Effector memory CD8-positive, alpha-beta T cell (primary cell): ENCODE data around the gene IMPG1.

Source experiments
- ATAC-seq: fragments of 150-1000 bp; cut with Tn5 transposase; replicated peaks from 2 replicates; pipeline ENCODE4 v1.10.0; 2021; ENCODE audit warnings: mild to moderate bottlenecking, moderate library complexity
- DNase-seq, 3 experiments: peaks; one replicate each; pipeline ENCODE4 v3.0.0; 2021
- H3K27ac Mint-ChIP-seq, 2 donors: one replicate each; pipeline ENCODE4 v1.8.0; 2022; ENCODE audit warnings: mild to moderate bottlenecking in 2 of 2, mixed read lengths in 2 of 2, moderate library complexity in 2 of 2
- H3K27me3 Mint-ChIP-seq, 2 donors: one replicate each; pipeline ENCODE4 v1.8.0; 2022; ENCODE audit warnings: mixed read lengths in 2 of 2
- H3K36me3 Mint-ChIP-seq: one replicate; pipeline ENCODE4 v1.8.0; 2022; ENCODE audit warnings: mild to moderate bottlenecking, moderate library complexity, mixed read lengths; ENCODE audit not compliant: insufficient read depth
- H3K4me1 Mint-ChIP-seq, 2 donors: one replicate each; pipeline ENCODE4 v1.8.0; 2022; ENCODE audit warnings: low read depth in 2 of 2, mixed read lengths in 2 of 2
- H3K4me3 Mint-ChIP-seq, 2 donors: one replicate each; pipeline ENCODE4 v1.8.0; 2022; ENCODE audit warnings: mild to moderate bottlenecking in 2 of 2, mixed read lengths in 2 of 2, moderate library complexity in 2 of 2
- H3K9me3 Mint-ChIP-seq, 2 donors: one replicate each; pipeline ENCODE4 v1.8.0; 2022; ENCODE audit warnings: mixed read lengths in 2 of 2
- total RNA-seq, 9 experiments: gene quantifications; one replicate each; lab custom pipeline; 2026; lab: John Stamatoyannopoulos, UW

The IMPG1 gene
- total RNA-seq, result 0 reads per million in 9 experiments

GRCh38 chr6:76072562-76072961 is at the start of gene IMPG1:
IMPG1 (minus strand) TSS chr6:76072662; CDS start chr6:76072488, 174 bp downstream.
- no peaks in the 10 kb centered on the region for H3K4me1 Mint-ChIP-seq
- no peak within 1 kb of the TSS for H3K27ac Mint-ChIP-seq
- H3K36me3 Mint-ChIP-seq, result no peaks in the 10 kb centered on the region
- DNase-seq, result no peak
- H3K9me3 Mint-ChIP-seq, result peaks cover 3% of the 10 kb centered on the region in 2 donors
- H3K4me3 Mint-ChIP-seq, result no peak within 1 kb of the TSS
- ATAC-seq, result no peak
- no peaks in the 10 kb centered on the region for H3K27me3 Mint-ChIP-seq

GRCh38 chr6:76120302-76120701 is 47.8 kb upstream of the IMPG1 start:
- Mint-ChIP-seq H3K36me3 (no peaks in the 10 kb centered on the region), H3K4me1 (no peaks in the 10 kb centered on the region), H3K27me3 (no peaks in the 10 kb centered on the region), H3K4me3 (no peak overlapping the region), H3K9me3 (peaks cover 8 to 10% of the 10 kb centered on the region in 2 donors), H3K27ac (no peak overlapping the region)
- ATAC-seq, result no peak
- DNase-seq, result no peak

- Mint-ChIP-seq H3K4me3 (no peak overlapping the region), H3K27ac (no peak overlapping the region), H3K9me3 (peaks cover 3 to 7% of the 10 kb centered on the region in 2 donors), H3K27me3 (no peaks in the 10 kb centered on the region), H3K4me1 (no peaks in the 10 kb centered on the region), H3K36me3 (no peaks in the 10 kb centered on the region)
- DNase-seq (no peak), ATAC-seq (no peak)
These were observed 819 bp upstream of the IMPG1 start for GRCh38 chr6:76073281-76073680.

GRCh38 chr6:76057469-76057868 is 15.0 kb downstream of the IMPG1 start:
- DNase-seq (no peak), ATAC-seq (no peak)
- H3K4me1 Mint-ChIP-seq, result no peaks in the 10 kb centered on the region
- H3K9me3 Mint-ChIP-seq, result no peaks in the 10 kb centered on the region
- no peaks in the 10 kb centered on the region for H3K27me3 Mint-ChIP-seq
- no peak overlapping the region for H3K4me3 Mint-ChIP-seq
- no peak overlapping the region for H3K27ac Mint-ChIP-seq
- no peaks in the 10 kb centered on the region for H3K36me3 Mint-ChIP-seq

GRCh38 chr6:76052314-76052713 is 20.1 kb downstream of the IMPG1 start:
- no peaks in the 10 kb centered on the region for H3K36me3 Mint-ChIP-seq
- ATAC-seq (no peak), DNase-seq (no peak)
- no peak overlapping the region for H3K27ac Mint-ChIP-seq
- peaks cover 0 to 5% of the 10 kb centered on the region in 2 donors for H3K9me3 Mint-ChIP-seq
- H3K27me3 Mint-ChIP-seq, result no peaks in the 10 kb centered on the region
- no peak overlapping the region for H3K4me3 Mint-ChIP-seq
- H3K4me1 Mint-ChIP-seq, result no peaks in the 10 kb centered on the region

- Mint-ChIP-seq H3K4me1 (no peaks in the 10 kb centered on the region), H3K9me3 (peaks cover 0 to 5% of the 10 kb centered on the region in 2 donors), H3K4me3 (no peak overlapping the region), H3K27ac (no peak overlapping the region), H3K36me3 (peaks cover 3% of the 10 kb centered on the region), H3K27me3 (no peaks in the 10 kb centered on the region)
- no peak for DNase-seq
- no peak for ATAC-seq
These were observed 28.8 kb downstream of the IMPG1 start for GRCh38 chr6:76043690-76044089.

- Mint-ChIP-seq H3K36me3 (no peaks in the 10 kb centered on the region), H3K4me1 (no peaks in the 10 kb centered on the region), H3K4me3 (no peak overlapping the region), H3K9me3 (peaks cover 0 to 5% of the 10 kb centered on the region in 2 donors), H3K27ac (no peak overlapping the region), H3K27me3 (no peaks in the 10 kb centered on the region)
- ATAC-seq, result no peak
- no peak for DNase-seq
These were observed 36.7 kb downstream of the IMPG1 start for GRCh38 chr6:76035713-76036112.

GRCh38 chr6:76026101-76026500 is 46.4 kb downstream of the IMPG1 start:
- ATAC-seq, result no peak
- DNase-seq, result no peak
- Mint-ChIP-seq H3K36me3 (no peaks in the 10 kb centered on the region), H3K9me3 (peaks cover 2 to 19% of the 10 kb centered on the region in 2 donors), H3K4me1 (no peaks in the 10 kb centered on the region), H3K27me3 (no peaks in the 10 kb centered on the region), H3K27ac (no peak overlapping the region), H3K4me3 (no peak overlapping the region)

GRCh38 chr6:76014626-76015530 is 57.6 kb downstream of the IMPG1 start:
- ATAC-seq, result no peak
- Mint-ChIP-seq H3K4me1 (no peaks in the 10 kb centered on the region), H3K36me3 (no peaks in the 10 kb centered on the region), H3K27me3 (no peaks in the 10 kb centered on the region), H3K27ac (no peak overlapping the region), H3K4me3 (no peak overlapping the region), H3K9me3 (peaks cover 0 to 7% of the 10 kb centered on the region in 2 donors)
- no peak for DNase-seq

- ATAC-seq (no peak), DNase-seq (no peak)
- Mint-ChIP-seq H3K4me3 (no peak overlapping the region), H3K9me3 (no peaks in the 10 kb centered on the region), H3K36me3 (no peaks in the 10 kb centered on the region), H3K4me1 (no peaks in the 10 kb centered on the region), H3K27ac (no peak overlapping the region), H3K27me3 (no peaks in the 10 kb centered on the region)
These were observed 68.3 kb downstream of the IMPG1 start for GRCh38 chr6:76004202-76004601.

- Mint-ChIP-seq H3K9me3 (no peaks in the 10 kb centered on the region), H3K4me3 (no peak overlapping the region), H3K36me3 (no peaks in the 10 kb centered on the region), H3K27me3 (no peaks in the 10 kb centered on the region), H3K4me1 (no peaks in the 10 kb centered on the region), H3K27ac (no peak overlapping the region)
- ATAC-seq (no peak), DNase-seq (no peak)
These were observed 68.8 kb downstream of the IMPG1 start for GRCh38 chr6:76003686-76004085.

- no peaks in the 10 kb centered on the region for H3K9me3 Mint-ChIP-seq
- DNase-seq (no peak), ATAC-seq (no peak)
- no peak overlapping the region for H3K27ac Mint-ChIP-seq
- H3K4me1 Mint-ChIP-seq, result no peaks in the 10 kb centered on the region
- H3K27me3 Mint-ChIP-seq, result no peaks in the 10 kb centered on the region
- no peaks in the 10 kb centered on the region for H3K36me3 Mint-ChIP-seq
- no peak overlapping the region for H3K4me3 Mint-ChIP-seq
These were observed 69.3 kb downstream of the IMPG1 start for GRCh38 chr6:76003113-76003512.

GRCh38 chr6:76000629-76001028 is 71.8 kb downstream of the IMPG1 start:
- Mint-ChIP-seq H3K9me3 (no peaks in the 10 kb centered on the region), H3K27ac (no peak overlapping the region), H3K4me1 (no peaks in the 10 kb centered on the region), H3K4me3 (no peak overlapping the region), H3K27me3 (peaks cover 0 to 4% of the 10 kb centered on the region in 2 donors), H3K36me3 (no peaks in the 10 kb centered on the region)
- no peak for DNase-seq
- no peak for ATAC-seq

- Mint-ChIP-seq H3K27ac (no peak overlapping the region), H3K4me1 (no peaks in the 10 kb centered on the region), H3K27me3 (peaks cover 0 to 13% of the 10 kb centered on the region in 2 donors), H3K4me3 (no peak overlapping the region), H3K9me3 (no peaks in the 10 kb centered on the region), H3K36me3 (no peaks in the 10 kb centered on the region)
- DNase-seq (no peak), ATAC-seq (no peak)
These were observed 74.8 kb downstream of the IMPG1 start for GRCh38 chr6:75997696-75998095.
